Breast epithelium (tissue), 4 donors: ENCODE data around the gene CLUH. TPM values are rescaled to one million over a fixed set of nuclear protein-coding genes. Genes with fewer than 3 reads are reported as not detected.

Source experiments
- DNase-seq, 2 donors: peaks; one replicate each; pipeline ENCODE4 v3.0.0-alpha.2; 2019; ENCODE audit warnings: low spot score in 2 of 2
- H3K27ac ChIP-seq, 2 donors: fragments of 200-600 bp; sonication (generic) in 1 of 2; one replicate each; pipeline ENCODE4 v1.5.1; 2016 to 2019; ENCODE audit warnings: mild to moderate bottlenecking in 1 of 2
- H3K27me3 ChIP-seq, 2 donors: fragments of 200-600 bp; sonication (generic) in 1 of 2; one replicate each; pipeline versions ENCODE4 v1.5.1 to v1.6.0; 2017 to 2019; ENCODE audit warnings: control low read depth in 1 of 2, mild to moderate bottlenecking in 1 of 2
- H3K36me3 ChIP-seq: fragments of 200-600 bp; one replicate; pipeline ENCODE4 v1.5.1; 2019
- H3K4me1 ChIP-seq, 2 donors: fragments of 200-600 bp; sonication (generic); one replicate each; pipeline ENCODE4 v1.5.1; 2016 to 2019; ENCODE audit warnings: control low read depth in 1 of 2
- H3K4me3 ChIP-seq, 3 donors: fragments of 200-600 bp; sonication (generic); 1 replicate in 2 of 3; 2 replicates in 1 of 3; pipeline ENCODE4 v1.5.1; 2016 to 2019; ENCODE audit warnings: mild to moderate bottlenecking in 3 of 3, moderate library complexity in 2 of 3
- H3K9me3 ChIP-seq, 2 donors: fragments of 200-600 bp; sonication (generic) in 1 of 2; one replicate each; pipeline ENCODE4 v1.5.1; 2016 to 2019; ENCODE audit warnings: control low read depth in 1 of 2
- POLR2A ChIP-seq: fragments of 450-650 bp; IDR thresholded peaks from one replicate; pipeline ENCODE4 v1.6.1; 2016; ENCODE audit warnings: antibody characterized with exemption, mild to moderate bottlenecking, moderate library complexity
- POLR2AphosphoS5 ChIP-seq, 3 donors: sonication (generic); formaldehyde crosslinking; IDR thresholded peaks; one replicate each; pipeline ENCODE4 v1.6.1; 2017; ENCODE audit warnings: antibody characterized with exemption in 3 of 3
- intact Hi-C: fragments of 100-400 bp; cut with DNase I; formaldehyde crosslinking; loops from one replicate; pipeline ENCODE4 v1.15.1; 2023; ENCODE audit warnings: low total_unique reads
- total RNA-seq, 3 donors: library from RNA; depleted of rRNA; stranded (reverse); fragments of >200 nt; gene quantifications; one replicate each; pipeline ENCODE4 v1.1.0, GENCODE V29; 2016
- TF ChIP-seq, protein P1 (sequence below), 3 donors: fragments of 450-650 bp; IDR thresholded peaks; one replicate each; pipeline ENCODE4 v1.5.1; 2016 to 2017; ENCODE audit warnings: antibody characterized with exemption in 3 of 3, mild to moderate bottlenecking in 3 of 3, moderate library complexity in 3 of 3

The CLUH gene
- total RNA-seq, 3 donors from 2014 or later = 37.6 to 77.7 (median 50.6) TPM

- Histone ChIP-seq H3K27me3 (no peaks in the 10 kb centered on the region), H3K4me3 (no peak overlapping the region), H3K27ac (no peak overlapping the region), H3K4me1 (no peaks in the 10 kb centered on the region), H3K36me3 (no peaks in the 10 kb centered on the region), H3K9me3 (no peaks in the 10 kb centered on the region)
- TF ChIP-seq POLR2A (no peak), POLR2AphosphoS5 (IDR thresholded peaks at IDR 0.05) (no peak)
- TF ChIP-seq, protein P1, sequence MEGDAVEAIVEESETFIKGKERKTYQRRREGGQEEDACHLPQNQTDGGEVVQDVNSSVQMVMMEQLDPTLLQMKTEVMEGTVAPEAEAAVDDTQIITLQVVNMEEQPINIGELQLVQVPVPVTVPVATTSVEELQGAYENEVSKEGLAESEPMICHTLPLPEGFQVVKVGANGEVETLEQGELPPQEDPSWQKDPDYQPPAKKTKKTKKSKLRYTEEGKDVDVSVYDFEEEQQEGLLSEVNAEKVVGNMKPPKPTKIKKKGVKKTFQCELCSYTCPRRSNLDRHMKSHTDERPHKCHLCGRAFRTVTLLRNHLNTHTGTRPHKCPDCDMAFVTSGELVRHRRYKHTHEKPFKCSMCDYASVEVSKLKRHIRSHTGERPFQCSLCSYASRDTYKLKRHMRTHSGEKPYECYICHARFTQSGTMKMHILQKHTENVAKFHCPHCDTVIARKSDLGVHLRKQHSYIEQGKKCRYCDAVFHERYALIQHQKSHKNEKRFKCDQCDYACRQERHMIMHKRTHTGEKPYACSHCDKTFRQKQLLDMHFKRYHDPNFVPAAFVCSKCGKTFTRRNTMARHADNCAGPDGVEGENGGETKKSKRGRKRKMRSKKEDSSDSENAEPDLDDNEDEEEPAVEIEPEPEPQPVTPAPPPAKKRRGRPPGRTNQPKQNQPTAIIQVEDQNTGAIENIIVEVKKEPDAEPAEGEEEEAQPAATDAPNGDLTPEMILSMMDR (IDR thresholded peaks at IDR 0.05) = no peak
- intact Hi-C loops = no loop called here
- DNase-seq = no peak
These were observed 63.6 kb downstream of the CLUH start for GRCh38 chr17:2647957-2648356.

DNA sequence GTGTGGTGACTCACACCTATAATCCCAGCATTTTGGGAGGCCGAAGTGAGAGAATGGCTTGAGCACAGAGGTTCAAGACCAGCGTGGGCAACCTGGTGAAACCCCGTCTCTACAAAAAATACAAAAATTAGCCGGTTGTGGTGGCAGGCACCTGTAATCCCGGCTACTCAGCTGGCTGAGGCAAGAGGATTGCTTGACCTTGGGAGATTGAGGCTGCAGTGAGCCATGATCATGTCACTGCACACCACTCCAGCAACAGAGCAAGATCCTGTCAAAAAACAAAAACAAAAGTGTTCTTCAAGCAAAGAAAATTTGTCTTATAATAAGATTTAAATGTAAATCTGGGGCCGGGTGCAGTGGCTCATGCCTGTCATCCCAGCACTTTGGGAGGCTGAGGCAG lies 66.6 kb downstream of the CLUH start:
- Histone ChIP-seq H3K4me3 (no peak overlapping the region), H3K27ac (no peak overlapping the region), H3K9me3 (no peaks in the 10 kb centered on the region), H3K36me3 (no peaks in the 10 kb centered on the region), H3K4me1 (no peaks in the 10 kb centered on the region), H3K27me3 (no peaks in the 10 kb centered on the region)
- no peak for DNase-seq
- intact Hi-C loops = no loop called here
- TF ChIP-seq, protein P1 (IDR thresholded peaks at IDR 0.05) = no peak
- TF ChIP-seq POLR2A (no peak), POLR2AphosphoS5 (IDR thresholded peaks at IDR 0.05) (no peak)

Other genes with a start within 250 kb of the CLUH start
- 10 to 100 TPM; 25.6 to 46.4 (median 26.9) TPM for gene METTL16, start 199.9 kb downstream of the CLUH start, total RNA-seq
- gene PAFAH1B1, start 118.1 kb downstream of the CLUH start, total RNA-seq = 100 to 1,000 TPM in 2 of 3 donors, 10 to 100 TPM in 1; 99.5 to 134 (median 119) TPM
- under 1 TPM in 1 of 3 donors, not detected in 2; 0.33 TPM for gene CCDC92B, start 37.9 kb upstream of the CLUH start, total RNA-seq
- gene RAP1GAP2, start 84.7 kb upstream of the CLUH start, total RNA-seq = 10 to 100 TPM in 2 of 3 donors, 1 to 10 TPM in 1; 5.3 to 23.4 (median 10.8) TPM